ENCODE results near the gene ABTB2.
A peak's percentile ranks its signal among the peaks of the same experiment; 100 is the strongest.

ABTB2 gene

DNA sequence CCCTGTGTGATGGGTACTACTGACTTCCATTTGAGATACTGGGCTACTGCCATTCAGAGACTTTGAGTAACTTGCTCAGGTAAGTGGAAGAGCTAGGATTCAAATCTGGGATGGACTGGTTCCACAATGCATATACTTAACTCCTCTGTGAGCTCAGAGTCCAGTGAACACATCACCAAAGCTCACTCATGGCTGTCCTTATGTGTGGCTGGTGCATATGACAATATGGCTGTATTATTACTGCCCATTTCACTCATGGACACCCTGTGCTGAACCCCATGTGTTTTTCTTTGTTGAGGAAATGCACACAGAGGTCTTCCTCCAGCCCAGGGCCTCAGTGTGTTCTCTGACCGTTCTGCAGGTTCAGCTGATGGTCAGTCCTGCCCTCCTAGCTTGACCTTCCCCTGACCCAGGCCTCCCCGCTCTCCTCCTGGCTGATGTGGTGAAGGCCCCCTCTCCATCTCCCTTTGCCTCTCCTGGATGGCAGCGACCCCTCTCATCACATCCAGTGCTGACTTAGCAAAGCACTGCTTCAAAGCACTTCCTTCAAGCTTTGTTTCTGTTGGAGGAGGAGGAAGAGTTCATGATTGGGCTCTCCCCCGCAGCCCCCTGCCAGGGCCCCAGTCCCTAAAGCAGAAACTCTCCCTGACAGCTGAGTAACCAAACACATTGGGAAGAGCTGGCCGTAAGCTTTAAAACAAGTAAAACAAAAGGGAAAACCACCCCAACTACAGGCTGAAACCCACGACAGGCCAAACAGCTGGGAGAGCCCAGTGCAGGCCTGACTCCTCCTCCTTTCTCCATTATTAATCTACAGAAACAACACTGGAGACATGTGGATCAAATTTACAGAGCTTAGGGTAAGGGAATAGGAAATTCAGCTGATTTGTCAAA is 151.2 kb downstream of the ABTB2 start:
- ATAC-seq, result no peak

DNA sequence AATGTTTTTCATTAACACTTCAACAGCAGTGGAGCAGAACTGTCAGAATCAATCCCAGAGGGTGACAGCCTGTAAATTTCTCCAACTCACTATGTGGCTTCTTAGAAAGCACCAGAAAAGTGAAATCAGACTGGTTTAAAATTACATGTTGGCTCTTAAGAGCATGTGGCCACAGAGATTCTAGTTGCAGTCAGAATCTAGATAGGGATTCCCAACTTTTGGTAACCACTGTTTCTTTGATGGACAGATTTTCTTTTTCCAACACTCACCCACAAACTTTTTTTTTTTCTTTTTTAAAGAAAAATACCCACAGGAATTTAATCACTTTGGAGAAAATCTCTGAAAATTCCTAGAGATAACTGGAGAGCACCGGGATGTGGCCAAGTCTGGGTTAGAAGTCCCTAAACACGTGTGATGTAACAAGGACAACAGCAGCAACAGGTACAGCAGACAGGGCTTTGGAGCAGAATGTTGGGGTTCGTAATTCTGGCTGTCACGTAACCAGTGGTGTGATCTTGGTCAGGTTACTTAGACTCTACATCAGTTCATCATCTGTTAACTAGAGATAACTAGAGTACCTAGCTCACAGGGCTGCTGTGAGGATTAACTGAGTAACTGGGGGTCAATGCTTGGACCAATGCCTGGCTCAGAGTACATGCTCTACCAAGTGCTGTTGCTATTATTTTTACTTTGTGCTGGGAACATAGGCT is 152.3 kb downstream of the ABTB2 start:
- ATAC-seq, result no peak

DNA sequence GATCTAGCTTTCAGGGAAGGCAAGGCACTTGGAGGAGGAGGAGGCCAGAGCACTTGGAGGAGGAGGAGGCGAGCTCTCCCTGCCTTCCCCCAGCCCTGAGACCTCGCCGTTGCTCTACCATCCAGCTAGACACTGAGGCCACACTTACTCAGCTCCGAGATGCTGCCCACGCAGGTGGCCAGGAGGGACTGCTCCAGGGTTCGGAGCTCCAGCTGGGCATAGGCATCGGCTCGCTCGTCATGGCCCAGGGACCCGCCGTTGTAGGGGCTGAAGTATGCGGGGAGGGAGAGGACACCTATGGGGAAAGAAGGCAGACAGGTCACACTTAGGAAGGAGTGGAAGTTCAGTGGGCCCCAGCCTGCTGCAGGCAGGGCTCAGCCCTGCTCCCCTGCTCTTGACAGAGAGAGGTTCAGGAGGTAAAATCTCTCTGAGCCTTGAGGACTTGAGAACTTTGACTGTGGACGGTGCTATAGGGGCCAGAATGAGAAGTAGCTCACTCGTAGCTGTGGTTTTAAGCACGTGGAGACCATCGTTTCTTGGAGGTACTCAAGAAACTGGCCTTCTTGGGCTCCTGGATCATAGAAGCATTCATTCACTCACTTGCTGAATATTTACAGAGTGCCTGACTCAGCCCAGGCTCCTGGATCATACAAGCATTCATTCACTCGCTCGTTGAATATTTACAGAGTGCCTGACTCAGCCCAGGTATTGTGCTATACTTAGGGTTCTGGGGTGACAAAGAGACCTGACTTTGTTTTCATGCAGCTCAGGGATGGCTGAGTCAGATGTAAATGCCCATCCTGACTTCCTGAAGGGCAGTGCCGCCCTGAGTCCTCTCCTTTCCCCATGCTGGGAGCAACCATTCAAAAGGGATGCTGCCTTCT is 153.2 kb downstream of the ABTB2 start:
- no peak for ATAC-seq

DNA sequence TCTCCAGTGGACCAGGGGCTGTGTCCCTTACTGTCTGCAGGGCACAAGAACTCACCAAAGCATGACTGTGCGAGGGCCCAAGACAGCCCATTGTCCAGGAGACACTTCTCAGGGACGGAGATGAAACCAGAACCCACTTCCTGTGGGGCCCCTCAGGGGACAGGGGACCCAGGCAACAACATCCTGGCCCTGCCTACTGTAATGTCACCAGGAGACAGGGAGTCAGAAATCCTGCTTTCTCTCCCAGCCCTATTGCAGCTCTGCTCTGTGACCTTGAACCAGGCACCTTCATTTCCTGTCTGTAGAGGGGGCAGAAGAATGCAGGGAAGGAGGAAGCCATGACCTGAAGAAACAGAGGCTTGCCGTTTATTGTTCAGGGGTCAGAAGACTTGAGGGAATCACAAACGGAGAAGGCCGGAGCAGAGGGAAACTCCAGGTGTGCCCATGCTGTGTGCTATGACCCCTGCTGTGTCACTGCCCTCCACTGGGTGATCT is 154.4 kb downstream of the ABTB2 start:
- ATAC-seq, result no peak

DNA sequence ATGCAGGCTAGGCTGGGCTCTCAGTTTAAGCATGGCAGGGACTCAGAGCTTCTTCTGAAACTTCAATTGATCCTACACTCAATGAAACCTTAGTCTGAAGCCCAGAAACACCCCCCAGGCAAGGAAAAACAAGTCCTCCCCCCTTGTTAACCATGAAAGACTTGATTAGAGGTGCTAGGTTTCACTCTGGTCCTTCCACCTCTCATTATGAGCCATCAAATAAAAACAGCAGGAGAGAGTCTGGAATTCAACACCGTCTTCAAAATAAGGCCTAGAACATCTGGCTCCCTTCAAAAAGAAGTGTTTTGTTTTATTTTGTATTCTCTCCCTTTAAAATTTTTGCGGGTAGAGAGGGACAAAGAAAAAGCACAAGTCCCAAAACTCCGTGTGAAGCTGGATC is 156.7 kb downstream of the ABTB2 start:
- ATAC-seq, result no peak

DNA sequence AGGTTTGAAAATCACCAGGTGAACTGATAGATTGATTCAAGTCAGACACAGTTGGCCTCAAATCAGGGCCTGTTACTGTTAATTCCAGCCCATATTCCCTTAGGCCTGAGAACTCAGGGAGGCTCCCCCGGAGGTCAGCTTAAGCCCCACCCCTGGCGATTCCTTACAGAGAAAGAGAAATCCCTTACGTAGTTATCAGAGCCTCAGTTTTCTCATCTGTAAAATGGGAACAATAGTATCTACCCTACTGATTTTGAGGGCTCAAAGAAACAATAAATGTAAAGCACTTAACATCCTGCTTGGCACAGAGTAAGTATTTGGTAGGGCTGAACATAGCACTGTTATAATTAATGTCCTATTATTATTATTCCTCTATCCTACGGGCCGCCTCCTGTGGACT is 158.3 kb downstream of the ABTB2 start:
- ATAC-seq, result no peak

DNA sequence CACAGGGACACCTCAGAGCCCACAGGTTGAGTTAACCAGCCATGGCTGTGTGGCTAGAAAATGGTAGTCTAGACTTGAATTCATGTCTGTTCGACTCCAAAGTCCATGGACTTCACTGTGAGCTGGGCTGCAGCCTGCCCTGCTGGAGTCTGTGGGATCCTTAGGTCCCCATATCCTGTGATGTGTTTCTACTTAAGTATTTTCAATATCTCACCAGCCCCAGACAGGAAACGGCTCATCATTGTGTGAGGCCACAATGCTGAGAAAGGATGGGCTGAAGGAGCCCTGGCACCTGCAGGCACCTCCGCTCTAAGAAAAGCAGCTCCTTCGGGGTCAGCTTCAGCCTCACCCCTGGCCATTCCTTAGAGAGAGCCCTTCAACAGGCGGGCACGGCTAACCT is 159.3 kb downstream of the ABTB2 start:
- peak in 1 of 2 donors; percentile 27 for ATAC-seq

DNA sequence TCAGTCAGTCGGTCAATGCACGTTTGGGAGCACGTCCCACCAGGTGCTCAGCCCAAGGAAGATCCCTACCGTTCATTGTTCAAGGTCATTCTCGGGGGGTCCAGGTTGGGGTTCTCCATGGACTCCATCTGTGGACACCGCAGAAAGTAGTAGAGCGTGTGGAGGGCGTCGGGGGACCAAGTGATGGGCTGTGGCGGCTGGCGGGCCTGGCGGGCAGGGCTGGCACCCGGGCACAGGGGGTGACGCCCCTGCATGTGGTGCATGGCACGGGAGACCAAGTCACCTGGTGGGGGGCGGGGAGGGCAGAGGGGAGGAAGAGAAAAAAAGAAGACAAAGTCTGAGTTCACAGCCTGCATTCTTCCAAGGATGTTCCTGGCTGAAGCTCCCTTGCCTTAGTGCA is 160.6 kb downstream of the ABTB2 start:
- ATAC-seq, result no peak

DNA sequence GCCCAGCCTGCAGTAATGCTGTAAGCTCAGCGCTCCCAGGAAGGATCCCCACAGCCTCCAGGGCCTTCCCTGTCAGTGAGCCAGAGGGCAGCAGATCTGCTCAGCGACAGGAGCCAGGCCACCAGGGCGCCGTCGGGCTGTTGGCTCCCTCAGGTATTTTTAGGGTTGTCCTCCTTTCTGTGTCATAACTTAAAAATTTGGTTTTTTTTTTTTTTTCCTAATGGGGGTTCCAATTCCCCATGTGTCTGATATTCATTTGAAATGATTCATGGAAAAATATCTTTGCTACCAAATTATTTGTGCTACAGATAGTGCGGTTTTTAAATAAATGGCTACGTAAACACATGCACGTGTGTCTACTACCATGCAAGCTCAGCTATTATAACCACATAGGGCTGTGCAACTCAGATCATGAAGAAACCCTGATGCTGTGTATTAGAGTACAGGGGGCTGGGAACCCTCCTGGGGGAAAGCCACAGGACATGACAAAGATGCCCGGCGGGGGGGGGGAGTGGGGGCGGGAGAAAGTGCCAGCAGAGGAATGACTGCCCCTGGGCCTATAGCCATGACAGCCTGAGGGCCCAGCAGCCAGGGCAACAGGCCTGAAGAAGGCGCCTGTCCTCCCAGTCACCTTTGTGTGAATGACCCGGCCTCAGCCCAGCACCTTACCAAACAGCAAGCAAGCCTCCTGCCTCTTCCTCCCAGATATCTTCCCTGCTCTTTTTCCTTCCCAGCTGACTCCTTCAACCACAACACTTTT is 163.1 kb downstream of the ABTB2 start:
- no peak for ATAC-seq

DNA sequence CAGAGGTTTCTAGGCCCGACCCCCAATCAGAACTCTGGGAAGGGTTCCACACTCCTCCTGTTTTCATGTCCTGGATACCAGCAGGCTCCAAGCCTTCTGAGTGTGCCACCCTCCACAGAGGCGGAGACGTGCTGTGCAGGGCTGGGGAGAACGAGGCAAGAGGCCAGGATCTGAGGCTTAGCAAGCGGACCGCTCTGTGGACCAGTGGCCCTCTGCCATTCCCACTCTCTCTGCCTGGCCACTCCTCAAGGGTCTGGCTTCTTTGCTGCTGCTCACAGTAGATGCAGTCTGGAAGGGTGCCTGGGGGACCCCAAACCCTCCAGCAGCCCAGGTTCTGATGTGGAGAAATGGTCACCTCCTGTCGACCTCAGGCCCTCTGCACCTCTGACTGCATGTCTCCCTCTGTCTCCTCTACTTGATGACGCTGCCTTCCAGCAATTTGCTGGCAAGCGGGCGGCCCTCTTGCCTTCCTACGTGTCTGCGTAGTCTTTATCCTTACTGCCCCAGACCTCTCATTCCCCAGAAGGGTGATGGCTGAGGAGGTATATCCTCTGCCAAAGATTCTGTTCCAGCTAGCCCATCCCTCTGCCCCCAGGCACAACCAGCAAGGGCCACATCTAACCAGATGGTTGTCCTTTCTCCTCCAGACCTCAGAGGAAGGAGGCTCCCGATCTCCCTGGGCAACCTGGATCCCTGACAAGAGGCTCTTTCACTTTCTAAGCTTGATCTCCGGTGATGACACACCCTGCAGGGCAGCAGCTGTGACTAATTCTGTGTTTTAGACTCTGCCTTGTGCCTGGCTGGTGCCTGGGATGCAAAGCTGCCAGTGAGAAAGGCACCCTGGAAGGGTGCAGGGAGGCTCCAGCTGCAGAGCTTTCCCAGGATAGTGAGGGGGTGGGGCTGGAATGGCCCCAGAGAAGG is 165.1 kb downstream of the ABTB2 start:
- ATAC-seq, result peak; percentile 54 to 57

DNA sequence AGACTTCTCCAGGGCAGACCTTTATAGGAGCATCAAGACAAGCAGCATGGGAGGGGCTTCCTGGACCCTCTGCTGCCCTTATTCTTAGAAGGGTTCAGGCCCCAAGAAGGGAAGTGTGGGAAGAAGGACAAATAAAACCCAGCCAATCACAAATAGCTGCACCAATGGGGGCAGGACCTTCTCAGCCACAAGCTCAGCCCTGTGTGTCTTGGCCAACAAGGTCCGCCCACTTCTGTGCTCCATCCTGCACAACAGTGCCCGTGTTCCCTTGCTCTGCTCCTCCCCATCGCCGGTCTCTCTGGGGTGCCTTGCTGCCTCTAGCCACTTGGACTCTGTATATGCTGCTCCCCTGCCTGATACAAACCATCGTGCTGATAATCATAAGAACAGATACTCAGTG is 166.2 kb downstream of the ABTB2 start:
- no peak for ATAC-seq

DNA sequence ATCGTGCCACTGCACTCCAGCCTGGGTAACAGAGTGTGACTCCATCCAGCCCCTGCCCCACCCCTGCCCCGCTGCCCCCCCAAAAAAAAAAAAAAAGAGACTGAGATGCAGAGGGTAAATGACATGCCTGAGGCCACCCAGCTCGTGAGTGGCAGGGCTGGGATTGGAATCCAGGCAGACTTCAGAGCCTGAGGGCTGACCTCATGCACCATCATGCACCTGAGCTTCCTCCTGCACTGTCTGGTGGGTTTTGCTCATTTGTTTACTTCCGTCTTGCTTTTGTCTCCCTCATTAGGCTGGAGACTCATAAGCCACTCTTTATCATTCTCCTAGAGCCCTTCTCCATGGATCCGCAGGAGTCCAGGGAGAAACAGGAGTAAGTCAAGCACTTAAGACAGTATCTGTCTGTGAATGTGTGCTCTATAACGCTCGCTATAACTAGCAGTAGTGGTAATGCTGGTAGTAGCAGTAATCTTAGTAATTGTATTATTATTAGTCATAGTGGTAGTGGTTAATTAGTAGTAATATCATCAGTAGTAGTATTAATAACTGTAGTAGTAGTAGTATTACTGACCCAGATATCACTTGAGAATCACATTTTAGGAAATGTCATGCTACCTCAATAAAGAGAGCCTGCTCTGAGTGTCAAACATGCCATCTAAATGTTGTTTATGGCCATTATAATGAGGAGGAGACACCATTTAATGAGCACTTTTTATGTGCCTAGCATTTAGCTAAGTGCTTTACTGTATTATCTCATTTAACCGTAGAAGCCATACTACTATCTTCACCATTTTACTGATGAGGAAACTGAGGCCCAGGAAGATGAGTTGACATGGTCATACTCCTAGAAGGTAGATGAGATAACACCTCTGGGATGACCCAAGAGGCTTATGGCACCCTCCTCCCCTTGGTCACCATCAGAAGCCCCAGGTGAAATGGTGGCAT is 167.3 kb downstream of the ABTB2 start:
- peak; percentile 55 to 70 for ATAC-seq

DNA sequence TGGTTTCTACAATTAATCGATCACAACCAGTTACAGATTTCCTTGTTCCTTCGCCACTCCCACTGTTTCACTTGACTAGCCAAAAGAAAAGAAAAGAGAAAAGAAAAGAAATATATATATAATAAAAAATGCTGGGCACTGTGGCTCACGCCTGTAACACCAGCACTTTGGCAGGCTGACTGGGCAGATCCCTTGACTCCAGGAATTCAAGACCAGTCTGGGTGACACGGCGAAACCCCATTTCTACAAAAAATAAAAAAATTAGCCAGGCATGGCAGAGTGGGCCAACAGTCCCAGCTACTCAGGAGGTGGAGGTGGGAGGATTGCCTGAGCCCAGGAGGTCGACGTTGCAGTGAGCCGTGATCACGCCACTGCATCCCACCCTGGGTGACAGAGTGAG is 168.6 kb downstream of the ABTB2 start:
- no peak for ATAC-seq

DNA sequence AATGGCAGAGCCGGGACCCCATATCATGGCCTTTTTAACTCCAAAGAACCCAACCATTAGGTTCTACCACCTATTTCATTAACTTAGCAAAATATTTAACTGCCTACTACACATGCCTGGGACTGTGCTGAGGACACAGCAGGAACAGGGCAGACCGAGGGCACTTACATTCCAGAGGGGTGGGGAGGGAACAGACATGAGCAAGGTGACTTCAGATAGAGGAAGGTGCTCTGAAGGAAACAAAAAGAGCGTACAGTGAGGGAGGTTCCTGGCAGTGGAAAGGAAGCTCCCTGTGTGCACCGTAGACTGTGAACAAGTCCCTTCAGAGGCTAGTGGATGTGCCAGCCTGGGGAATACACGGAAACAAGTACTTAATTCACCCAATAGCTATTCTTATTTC is 169.6 kb downstream of the ABTB2 start:
- no peak for ATAC-seq

DNA sequence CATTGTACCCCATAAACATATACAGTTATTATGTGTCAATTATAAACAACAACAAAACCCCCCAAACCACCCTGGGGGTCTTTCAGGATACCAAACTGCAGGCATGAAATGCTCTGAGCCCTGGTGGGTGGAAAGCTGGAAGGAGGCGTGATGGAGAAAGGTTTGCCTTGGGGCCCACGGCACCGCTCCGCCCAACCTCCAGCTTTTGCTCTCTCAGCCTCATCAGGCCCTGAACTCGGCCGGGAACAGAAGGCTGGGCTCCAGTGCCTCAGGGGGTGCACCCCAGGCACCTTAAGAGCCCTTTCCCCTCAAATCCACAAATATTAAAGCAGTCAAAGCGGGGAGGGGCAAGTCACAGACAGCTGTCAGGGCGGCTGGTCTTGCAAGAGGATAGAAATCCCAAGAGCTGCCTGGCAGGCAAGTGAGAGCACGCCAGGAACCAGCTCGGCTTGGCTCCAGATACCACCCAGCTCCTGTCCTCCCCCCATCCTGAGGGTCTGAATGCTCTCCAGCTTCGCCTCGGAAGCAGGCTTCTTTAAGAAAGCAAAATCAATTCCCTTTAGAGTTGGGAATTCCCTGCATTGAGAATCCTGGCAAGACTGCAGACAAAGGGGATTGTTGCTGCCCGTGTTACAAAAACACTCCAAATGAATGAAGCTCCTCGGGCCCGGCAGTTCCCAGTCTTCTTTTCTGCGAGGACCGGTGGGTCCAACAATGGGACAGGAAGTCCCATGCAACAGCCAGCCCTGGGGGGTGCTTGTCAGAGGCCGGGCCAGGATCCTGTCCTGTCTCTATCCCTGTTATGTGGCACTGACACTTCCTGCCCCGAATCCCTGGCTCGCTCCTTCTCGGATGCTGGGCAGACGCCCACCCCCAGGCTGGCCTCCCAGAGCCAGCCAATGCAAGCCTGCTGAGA is 171.6 kb downstream of the ABTB2 start:
- no peak for ATAC-seq

DNA sequence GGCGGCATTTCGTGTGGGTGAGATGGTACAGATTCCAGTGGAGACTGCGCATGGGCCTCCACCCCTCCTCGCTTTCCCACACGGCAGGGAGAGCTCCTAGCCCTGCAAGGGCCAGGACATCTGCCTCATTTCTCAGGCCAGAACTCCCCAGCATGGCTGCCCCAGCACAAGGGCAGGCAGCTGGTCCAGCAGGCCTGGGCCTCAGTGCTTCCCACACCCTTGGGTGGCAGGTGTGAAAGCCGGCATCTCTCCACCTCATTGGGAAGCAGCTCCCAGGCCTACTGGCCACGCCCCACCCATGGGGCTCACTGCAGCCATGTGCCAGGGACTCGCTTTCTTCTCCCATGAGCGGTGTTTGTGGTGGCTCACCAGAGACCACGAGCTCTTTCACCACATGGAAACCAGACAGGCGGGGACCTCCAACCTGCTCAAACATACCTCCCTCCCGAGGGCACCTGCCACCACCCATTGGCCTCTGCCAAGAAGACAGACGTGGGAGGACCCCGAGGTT is 173.2 kb downstream of the ABTB2 start:
- no peak for ATAC-seq

DNA sequence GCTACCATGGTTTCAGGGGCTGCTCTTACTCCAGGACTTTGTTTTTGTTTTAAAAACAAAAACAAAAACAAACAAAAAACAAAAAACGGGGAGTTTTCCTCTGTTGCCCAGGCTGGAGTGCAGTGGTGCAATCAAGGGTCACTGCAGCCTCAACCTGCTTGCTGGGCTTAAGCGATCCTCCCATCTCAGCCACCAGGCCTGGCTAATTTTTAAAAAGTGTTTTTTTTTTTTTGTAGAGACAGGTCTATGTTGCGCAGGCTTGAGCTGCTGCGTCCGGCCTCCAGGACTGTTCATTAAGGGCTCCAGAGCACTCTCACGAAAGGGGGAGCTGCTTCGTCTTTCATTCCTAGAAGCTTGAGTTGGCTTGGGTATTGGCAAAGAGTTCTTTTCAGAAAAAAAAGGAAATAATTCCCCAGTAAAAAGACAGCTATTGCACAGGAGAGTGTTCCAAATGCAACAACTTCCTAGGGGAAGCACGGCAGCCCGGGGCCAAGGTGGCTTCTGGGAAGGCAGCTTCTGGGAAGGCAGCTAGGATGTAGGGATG is 173.9 kb downstream of the ABTB2 start:
- no peak for ATAC-seq

All from activated CD4-positive, CD25-positive, alpha-beta regulatory T cell treated with anti-CD3 and anti-CD28 coated beads, Interleukin-2, amount 50 U/mL, for 24 hours (primary cell).